Nucleus accumbens (tissue), 56 donors: ENCODE data around the gene ITIH6.
"Not testable (repeated sequence)": the region's sequence is repeated elsewhere in the genome, so short reads cannot be mapped to it uniquely, and the experiment has no call there.

Source experiments
- DNase-seq, 56 donors: peaks; one replicate each; lab custom pipeline; 2025; lab: John Stamatoyannopoulos, UW

The ITIH6 gene

GRCh38 chrX:54798137-54798536 lies at the start of gene ITIH6:
TSS of gene ITIH6 (minus strand) at chrX:54798255. CDS start at chrX:54798210, 45 bp downstream.
- no peak for DNase-seq

GRCh38 chrX:54847700-54848099 lies 49.6 kb upstream of the ITIH6 start:
- DNase-seq = not testable (repeated sequence)

- DNase-seq = no peak
These were observed 45.0 kb upstream of the ITIH6 start for GRCh38 chrX:54843050-54843449.

GRCh38 chrX:54842607-54843006 lies 44.6 kb upstream of the ITIH6 start:
- no peak for DNase-seq

- not testable (repeated sequence) for DNase-seq
These were observed 43.3 kb upstream of the ITIH6 start for GRCh38 chrX:54841184-54841874.

- DNase-seq = no peak
These were observed 40.5 kb upstream of the ITIH6 start for GRCh38 chrX:54838583-54838982.

GRCh38 chrX:54826598-54826997 lies 28.5 kb upstream of the ITIH6 start:
- DNase-seq = no peak

- DNase-seq = no peak
These were observed 27.8 kb upstream of the ITIH6 start for GRCh38 chrX:54825716-54826438.

GRCh38 chrX:54824722-54825121 lies 26.7 kb upstream of the ITIH6 start:
- DNase-seq = no peak

- DNase-seq = no peak
These were observed 26.1 kb upstream of the ITIH6 start for GRCh38 chrX:54824195-54824594.

GRCh38 chrX:54821310-54821709 lies 23.3 kb upstream of the ITIH6 start:
- no peak for DNase-seq

GRCh38 chrX:54820737-54821136 lies 22.7 kb upstream of the ITIH6 start:
- no peak for DNase-seq

- DNase-seq = no peak
These were observed 21.1 kb upstream of the ITIH6 start for GRCh38 chrX:54819201-54819600.

GRCh38 chrX:54818221-54818620 lies 20.2 kb upstream of the ITIH6 start:
- no peak for DNase-seq

- no peak for DNase-seq
These were observed 19.3 kb upstream of the ITIH6 start for GRCh38 chrX:54817220-54817820.

GRCh38 chrX:54812306-54812705 lies 14.3 kb upstream of the ITIH6 start:
- no peak for DNase-seq

GRCh38 chrX:54811301-54811885 lies 13.3 kb upstream of the ITIH6 start:
- no peak for DNase-seq

GRCh38 chrX:54810532-54810931 lies 12.5 kb upstream of the ITIH6 start:
- no peak for DNase-seq

- DNase-seq = peak; percentile 18 to 92 (median 79)
These were observed 10.8 kb upstream of the ITIH6 start for GRCh38 chrX:54808605-54809483.

GRCh38 chrX:54808109-54808604 lies 10.1 kb upstream of the ITIH6 start:
- DNase-seq = peak in 54 of 56 donors; percentile 6 to 81 (median 58)
